ENCODE data around the gene GOLGA7B. TPM values are rescaled to one million over a fixed set of nuclear protein-coding genes. Genes with fewer than 3 reads are reported as not detected.

GOLGA7B gene
- total RNA-seq, 3 donors from 2014 or later, result 0.28 to 0.32 (median 0.30) TPM

Other genes starting within 250 kb of the GOLGA7B start
- gene MORN4, start 216.3 kb upstream of the GOLGA7B start, total RNA-seq, result 1 to 10 TPM; 2.1 to 4.5 (median 2.2) TPM
- 10 to 100 TPM; 12.9 to 16.9 (median 15.7) TPM for gene PI4K2A, start 209.2 kb upstream of the GOLGA7B start, total RNA-seq
- 1 to 10 TPM; 1.6 to 2.5 (median 1.8) TPM for gene AVPI1, start 162.6 kb upstream of the GOLGA7B start, total RNA-seq
- 1 to 10 TPM; 1.6 to 2.5 (median 1.7) TPM for gene MARVELD1, start 136.1 kb upstream of the GOLGA7B start, total RNA-seq
- 10 to 100 TPM; 27.1 to 27.6 (median 27.1) TPM for gene ZFYVE27, start 112.7 kb upstream of the GOLGA7B start, total RNA-seq
- under 1 TPM in 2 of 3 donors, not detected in 1; 0.13 to 0.28 TPM for gene SFRP5, start 77.8 kb upstream of the GOLGA7B start, total RNA-seq
- not detected for gene CRTAC1, start 180.8 kb downstream of the GOLGA7B start, total RNA-seq